Neuronal stem cell (in vitro differentiated cells): ENCODE results near the gene DTX2.
"Not testable (repeated sequence)": the region's sequence is repeated elsewhere in the genome, so short reads cannot be mapped to it uniquely, and the experiment has no call there.

ENCODE experiments used
- DNase-seq: peaks from one replicate; pipeline ENCODE4 v3.0.0-alpha.2; 2013; ENCODE audit warnings: low spot score
- H2AFZ ChIP-seq: one replicate; pipeline ENCODE4 v1.6.1; 2013; ENCODE audit warnings: mild to moderate bottlenecking, low read length, inconsistent platforms
- H2AK5ac ChIP-seq: 2 replicates; pipeline ENCODE4 v1.6.1; 2013; ENCODE audit warnings: low read depth, mild to moderate bottlenecking, inconsistent platforms, low read length, moderate library complexity, mixed read lengths
- H2BK120ac ChIP-seq: 2 replicates; pipeline ENCODE4 v1.6.1; 2013; ENCODE audit warnings: low read depth, mild to moderate bottlenecking, inconsistent platforms, low read length, moderate library complexity, mixed read lengths
- H2BK12ac ChIP-seq: one replicate; pipeline ENCODE4 v1.6.1; 2013; ENCODE audit warnings: low read length, inconsistent platforms
- H2BK15ac ChIP-seq: 2 replicates; pipeline ENCODE4 v1.6.1; 2013; ENCODE audit warnings: mild to moderate bottlenecking, low read length, inconsistent platforms, mixed read lengths
- H2BK5ac ChIP-seq: one replicate; pipeline ENCODE4 v1.6.1; 2013; ENCODE audit warnings: inconsistent platforms, mild to moderate bottlenecking, low read length, moderate library complexity
- H3K14ac ChIP-seq: one replicate; pipeline ENCODE4 v1.6.1; 2013; ENCODE audit warnings: low read length, inconsistent platforms
- H3K18ac ChIP-seq: 2 replicates; pipeline ENCODE4 v1.6.1; 2013; ENCODE audit warnings: low read length, inconsistent platforms
- H3K23ac ChIP-seq: 2 replicates; pipeline ENCODE4 v1.6.1; 2013; ENCODE audit warnings: low read depth, mild to moderate bottlenecking, mixed read lengths, low read length, inconsistent platforms; ENCODE audit not compliant: poor library complexity
- H3K27ac ChIP-seq: replicated peaks from 3 replicates; pipeline ENCODE4 v1.5.1; 2013; ENCODE audit warnings: low read length, inconsistent platforms
- H3K27me3 ChIP-seq, 3 experiments: 2 replicates each; pipeline ENCODE4 v1.6.1; 2013; ENCODE audit warnings: low read length in 3 of 3, mild to moderate bottlenecking in 2 of 3, inconsistent platforms in 1 of 3, low read depth in 1 of 3, mixed read lengths in 1 of 3, moderate library complexity in 1 of 3; ENCODE audit not compliant: control insufficient read depth in 3 of 3, insufficient read depth in 3 of 3
- H3K36me3 ChIP-seq, 2 donors: replicated peaks in 1 of 2; 2 replicates each; pipeline ENCODE4 v1.6.1; 2013; ENCODE audit warnings: low read length in 2 of 2; ENCODE audit not compliant: control insufficient read depth in 2 of 2, insufficient read depth in 2 of 2
- H3K4ac ChIP-seq: 2 replicates; pipeline ENCODE4 v1.6.1; 2013; ENCODE audit warnings: inconsistent platforms, mild to moderate bottlenecking, low read length, moderate library complexity
- H3K4me1 ChIP-seq, 2 donors: 1 replicate in 1 of 2; 2 replicates in 1 of 2; pipeline ENCODE4 v1.6.1; 2013; ENCODE audit warnings: low read length in 2 of 2, low read depth in 1 of 2; ENCODE audit not compliant: control insufficient read depth in 2 of 2, insufficient read depth in 1 of 2
- H3K4me2 ChIP-seq: one replicate; pipeline ENCODE4 v1.6.1; 2013; ENCODE audit warnings: mild to moderate bottlenecking, low read length, inconsistent platforms; ENCODE audit not compliant: insufficient read depth, poor library complexity, severe bottlenecking
- H3K4me3 ChIP-seq, 2 donors: 2 replicates each; pipeline ENCODE4 v1.5.1; 2013; ENCODE audit warnings: low read length in 2 of 2, mild to moderate bottlenecking in 2 of 2, inconsistent platforms in 1 of 2, moderate library complexity in 1 of 2
- H3K79me1 ChIP-seq: one replicate; pipeline ENCODE4 v1.6.1; 2013; ENCODE audit warnings: low read depth, mild to moderate bottlenecking, inconsistent platforms, low read length, moderate library complexity
- H3K9ac ChIP-seq: one replicate; pipeline ENCODE4 v1.6.1; 2013; ENCODE audit warnings: mild to moderate bottlenecking, low read depth, low read length, inconsistent platforms; ENCODE audit not compliant: poor library complexity
- H3K9me3 ChIP-seq, 2 donors: replicated peaks in 1 of 2; 2 replicates each; pipeline versions ENCODE3 to v1.6.1; 2013; ENCODE audit warnings: low read length in 2 of 2, mild to moderate bottlenecking in 2 of 2, inconsistent platforms in 1 of 2, low read depth in 1 of 2, mixed read lengths in 1 of 2, moderate library complexity in 1 of 2; ENCODE audit not compliant: control insufficient read depth in 2 of 2, insufficient read depth in 1 of 2
- H4K8ac ChIP-seq: one replicate; pipeline ENCODE4 v1.6.1; 2013; ENCODE audit warnings: low read depth, mild to moderate bottlenecking, inconsistent platforms, low read length, moderate library complexity
- H4K91ac ChIP-seq: one replicate; pipeline ENCODE4 v1.6.1; 2013; ENCODE audit warnings: low read length, low read depth, mild to moderate bottlenecking, inconsistent platforms; ENCODE audit not compliant: poor library complexity
- WGBS, 2 donors: extraction: QIAGEN DNeasy Blood & Tissue Kit; methylation state at CpG; one replicate each; pipeline ENCODE4 v1.1.7; 2013; ENCODE audit warnings: missing lambda C conversion rate in 2 of 2, mixed read lengths in 1 of 2; ENCODE audit not compliant: insufficient read length in 2 of 2, insufficient replicate concordance in 1 of 2; ENCODE audit errors: extremely low coverage in 2 of 2; 5-methylcytosine and 5-hydroxymethylcytosine counted together

The DTX2 gene

GRCh38 chr7:76492139-76492538 lies 30.6 kb downstream of the DTX2 start:
- H3K23ac ChIP-seq, H3K4me3 ChIP-seq, H3K27me3 ChIP-seq, H2BK15ac ChIP-seq, H3K79me1 ChIP-seq, H2BK12ac ChIP-seq, H3K27ac ChIP-seq, H2BK120ac ChIP-seq, H3K9ac ChIP-seq, H3K4me2 ChIP-seq, H3K14ac ChIP-seq, H4K8ac ChIP-seq, H3K4me1 ChIP-seq, H3K4ac ChIP-seq, H3K9me3 ChIP-seq, H4K91ac ChIP-seq, H3K36me3 ChIP-seq, H2AFZ ChIP-seq, H2BK5ac ChIP-seq, H2AK5ac ChIP-seq, DNase-seq, H3K18ac ChIP-seq: not testable (repeated sequence)
- no CpG with 5 or more reads among the region's 10 CpGs for WGBS, 2 donors

- H2AK5ac ChIP-seq, H2AFZ ChIP-seq, H4K8ac ChIP-seq, H3K9ac ChIP-seq, H2BK120ac ChIP-seq, H2BK12ac ChIP-seq, H3K4me2 ChIP-seq, H3K36me3 ChIP-seq, H4K91ac ChIP-seq, DNase-seq, H2BK15ac ChIP-seq, H3K27ac ChIP-seq, H3K4ac ChIP-seq, H3K9me3 ChIP-seq, H3K23ac ChIP-seq, H3K27me3 ChIP-seq, H2BK5ac ChIP-seq, H3K79me1 ChIP-seq, H3K14ac ChIP-seq, H3K4me3 ChIP-seq, H3K18ac ChIP-seq, H3K4me1 ChIP-seq: not testable (repeated sequence)
- WGBS, 2 donors, result no CpG with 5 or more reads among the region's 16 CpGs
These were observed 34.2 kb downstream of the DTX2 start for GRCh38 chr7:76495717-76496116.

- not testable (repeated sequence) for H3K4me2 ChIP-seq, H3K79me1 ChIP-seq, H2BK15ac ChIP-seq, H3K4me1 ChIP-seq, H2BK120ac ChIP-seq, H3K36me3 ChIP-seq, H3K4me3 ChIP-seq, H3K23ac ChIP-seq, H4K8ac ChIP-seq, H2AK5ac ChIP-seq, H2AFZ ChIP-seq, H3K4ac ChIP-seq, H3K9me3 ChIP-seq, DNase-seq, H3K14ac ChIP-seq, H2BK5ac ChIP-seq, H2BK12ac ChIP-seq, H3K27ac ChIP-seq, H3K27me3 ChIP-seq, H3K18ac ChIP-seq, H3K9ac ChIP-seq, H4K91ac ChIP-seq
- no CpG with 5 or more reads among the region's 27 CpGs for WGBS, 2 donors
These were observed 36.5 kb downstream of the DTX2 start for GRCh38 chr7:76497918-76498582.

GRCh38 chr7:76498583-76499200 lies 37.2 kb downstream of the DTX2 start:
- no CpG with 5 or more reads among the region's 10 CpGs for WGBS, 2 donors

More at GRCh38 chr7:76498583-76499200, 37.2 kb downstream of the DTX2 start:
- not testable (repeated sequence) for H3K14ac ChIP-seq, H3K4me1 ChIP-seq, DNase-seq, H4K8ac ChIP-seq, H4K91ac ChIP-seq, H3K18ac ChIP-seq, H2BK15ac ChIP-seq, H3K23ac ChIP-seq, H3K4me3 ChIP-seq, H3K27me3 ChIP-seq, H3K27ac ChIP-seq, H2BK5ac ChIP-seq, H3K4ac ChIP-seq, H2BK12ac ChIP-seq, H3K36me3 ChIP-seq, H2AK5ac ChIP-seq, H3K79me1 ChIP-seq, H3K4me2 ChIP-seq, H3K9ac ChIP-seq, H2AFZ ChIP-seq, H2BK120ac ChIP-seq, H3K9me3 ChIP-seq
